ENCODE results near the gene PSG7.
"Not testable (repeated sequence)": the region's sequence is repeated elsewhere in the genome, so short reads cannot be mapped to it uniquely, and the experiment has no call there.

DNA sequence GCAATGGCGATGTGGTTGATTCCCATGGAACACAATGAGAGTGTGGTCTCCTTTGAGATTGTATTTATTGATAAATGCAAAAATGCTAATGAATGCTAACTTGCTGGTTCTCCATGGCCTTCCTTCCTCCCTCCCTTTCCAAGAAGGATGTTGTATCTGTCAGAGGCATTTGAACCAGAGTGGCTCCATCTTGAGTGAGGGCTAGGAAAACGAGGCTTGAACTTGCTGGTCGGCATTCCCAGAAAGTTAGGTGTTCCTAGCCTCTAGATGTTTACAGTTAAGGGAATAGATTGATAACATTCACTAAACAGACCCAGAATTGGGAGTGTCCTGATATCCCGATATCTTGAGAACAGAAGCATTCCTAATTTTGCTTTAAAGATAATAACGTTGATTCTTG is 34.4 kb upstream of the PSG7 start:
- not testable (repeated sequence) for TF ChIP-seq FOSL2 (IDR thresholded peaks at IDR 0.05; ENCODE audit: borderline replicate concordance, low read depth); EP300 (IDR thresholded peaks at IDR 0.05; ENCODE audit: borderline replicate concordance in 1 of 2, low read depth in 1 of 2, low read length in 1 of 2); NFIC (IDR thresholded peaks at IDR 0.05; ENCODE audit: borderline replicate concordance); RAD21 (IDR thresholded peaks at IDR 0.05; ENCODE audit: low read length); EZH2phosphoT487 (IDR thresholded peaks at IDR 0.05; ENCODE audit: borderline replicate concordance, low read depth); RCOR1 (IDR thresholded peaks at IDR 0.05; ENCODE audit: low read length); RXRA (IDR thresholded peaks at IDR 0.05; ENCODE audit: borderline replicate concordance, low read depth)
- TF ChIP-seq, protein P1, sequence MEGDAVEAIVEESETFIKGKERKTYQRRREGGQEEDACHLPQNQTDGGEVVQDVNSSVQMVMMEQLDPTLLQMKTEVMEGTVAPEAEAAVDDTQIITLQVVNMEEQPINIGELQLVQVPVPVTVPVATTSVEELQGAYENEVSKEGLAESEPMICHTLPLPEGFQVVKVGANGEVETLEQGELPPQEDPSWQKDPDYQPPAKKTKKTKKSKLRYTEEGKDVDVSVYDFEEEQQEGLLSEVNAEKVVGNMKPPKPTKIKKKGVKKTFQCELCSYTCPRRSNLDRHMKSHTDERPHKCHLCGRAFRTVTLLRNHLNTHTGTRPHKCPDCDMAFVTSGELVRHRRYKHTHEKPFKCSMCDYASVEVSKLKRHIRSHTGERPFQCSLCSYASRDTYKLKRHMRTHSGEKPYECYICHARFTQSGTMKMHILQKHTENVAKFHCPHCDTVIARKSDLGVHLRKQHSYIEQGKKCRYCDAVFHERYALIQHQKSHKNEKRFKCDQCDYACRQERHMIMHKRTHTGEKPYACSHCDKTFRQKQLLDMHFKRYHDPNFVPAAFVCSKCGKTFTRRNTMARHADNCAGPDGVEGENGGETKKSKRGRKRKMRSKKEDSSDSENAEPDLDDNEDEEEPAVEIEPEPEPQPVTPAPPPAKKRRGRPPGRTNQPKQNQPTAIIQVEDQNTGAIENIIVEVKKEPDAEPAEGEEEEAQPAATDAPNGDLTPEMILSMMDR (IDR thresholded peaks at IDR 0.05): not testable (repeated sequence)
- TF ChIP-seq, protein P2, sequence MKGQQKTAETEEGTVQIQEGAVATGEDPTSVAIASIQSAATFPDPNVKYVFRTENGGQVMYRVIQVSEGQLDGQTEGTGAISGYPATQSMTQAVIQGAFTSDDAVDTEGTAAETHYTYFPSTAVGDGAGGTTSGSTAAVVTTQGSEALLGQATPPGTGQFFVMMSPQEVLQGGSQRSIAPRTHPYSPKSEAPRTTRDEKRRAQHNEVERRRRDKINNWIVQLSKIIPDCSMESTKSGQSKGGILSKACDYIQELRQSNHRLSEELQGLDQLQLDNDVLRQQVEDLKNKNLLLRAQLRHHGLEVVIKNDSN (IDR thresholded peaks at IDR 0.05; ENCODE audit: borderline replicate concordance, low read depth): not testable (repeated sequence)
- TF ChIP-seq, protein P3, sequence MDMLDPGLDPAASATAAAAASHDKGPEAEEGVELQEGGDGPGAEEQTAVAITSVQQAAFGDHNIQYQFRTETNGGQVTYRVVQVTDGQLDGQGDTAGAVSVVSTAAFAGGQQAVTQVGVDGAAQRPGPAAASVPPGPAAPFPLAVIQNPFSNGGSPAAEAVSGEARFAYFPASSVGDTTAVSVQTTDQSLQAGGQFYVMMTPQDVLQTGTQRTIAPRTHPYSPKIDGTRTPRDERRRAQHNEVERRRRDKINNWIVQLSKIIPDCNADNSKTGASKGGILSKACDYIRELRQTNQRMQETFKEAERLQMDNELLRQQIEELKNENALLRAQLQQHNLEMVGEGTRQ (IDR thresholded peaks at IDR 0.05; ENCODE audit: borderline replicate concordance, low read depth, low read length): not testable (repeated sequence)

All from SK-N-SH (cell line).